Upper lobe of left lung (tissue), 4 donors: Measurements from ENCODE around the gene UST.

ENCODE experiments used
- EP300 ChIP-seq, 4 donors: sonication (generic); formaldehyde crosslinking; IDR thresholded peaks; one replicate each; pipeline ENCODE4 v1.5.1; 2017; ENCODE audit warnings: antibody characterized with exemption in 4 of 4, control low read depth in 2 of 4
- POLR2A ChIP-seq, 4 donors: fragments of 450-650 bp; IDR thresholded peaks; one replicate each; pipeline ENCODE4 v1.5.1; 2016 to 2017; ENCODE audit warnings: antibody characterized with exemption in 4 of 4, mild to moderate bottlenecking in 2 of 4
- POLR2AphosphoS5 ChIP-seq, 2 donors: sonication (generic); formaldehyde crosslinking; IDR thresholded peaks; one replicate each; pipeline ENCODE4 v1.5.1; 2017; ENCODE audit warnings: antibody characterized with exemption in 2 of 2
- TF ChIP-seq, protein P1 (sequence below), 6 experiments: fragments of 450-650 bp in 4 of 6; fragments of 200-600 bp in 2 of 6; sonication (generic) in 2 of 6; IDR thresholded peaks; one replicate each; pipeline ENCODE4 v1.5.1; 2016 to 2019; ENCODE audit warnings: antibody characterized with exemption in 6 of 6

DNA sequence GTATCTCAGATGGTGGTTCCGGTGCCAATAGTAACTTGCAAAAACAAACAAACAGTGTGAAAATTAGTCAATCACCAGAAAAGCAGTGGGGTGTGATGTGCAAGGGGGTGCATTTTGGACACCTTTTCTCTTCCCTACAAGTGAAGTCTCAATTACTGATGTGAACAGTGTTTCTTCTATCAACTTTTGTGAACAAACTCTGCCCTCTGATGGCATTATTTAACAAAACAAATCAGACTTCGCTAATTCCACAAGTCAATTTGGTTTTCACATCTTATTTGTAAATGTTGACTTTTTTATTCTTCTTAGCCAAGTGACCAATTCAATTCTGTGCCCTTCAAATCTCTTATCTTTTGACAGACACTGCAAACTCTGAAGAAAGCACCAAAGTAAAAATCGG is 212.2 kb downstream of the UST start:
- TF ChIP-seq, protein P1, sequence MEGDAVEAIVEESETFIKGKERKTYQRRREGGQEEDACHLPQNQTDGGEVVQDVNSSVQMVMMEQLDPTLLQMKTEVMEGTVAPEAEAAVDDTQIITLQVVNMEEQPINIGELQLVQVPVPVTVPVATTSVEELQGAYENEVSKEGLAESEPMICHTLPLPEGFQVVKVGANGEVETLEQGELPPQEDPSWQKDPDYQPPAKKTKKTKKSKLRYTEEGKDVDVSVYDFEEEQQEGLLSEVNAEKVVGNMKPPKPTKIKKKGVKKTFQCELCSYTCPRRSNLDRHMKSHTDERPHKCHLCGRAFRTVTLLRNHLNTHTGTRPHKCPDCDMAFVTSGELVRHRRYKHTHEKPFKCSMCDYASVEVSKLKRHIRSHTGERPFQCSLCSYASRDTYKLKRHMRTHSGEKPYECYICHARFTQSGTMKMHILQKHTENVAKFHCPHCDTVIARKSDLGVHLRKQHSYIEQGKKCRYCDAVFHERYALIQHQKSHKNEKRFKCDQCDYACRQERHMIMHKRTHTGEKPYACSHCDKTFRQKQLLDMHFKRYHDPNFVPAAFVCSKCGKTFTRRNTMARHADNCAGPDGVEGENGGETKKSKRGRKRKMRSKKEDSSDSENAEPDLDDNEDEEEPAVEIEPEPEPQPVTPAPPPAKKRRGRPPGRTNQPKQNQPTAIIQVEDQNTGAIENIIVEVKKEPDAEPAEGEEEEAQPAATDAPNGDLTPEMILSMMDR (IDR thresholded peaks at IDR 0.05): no peak
- TF ChIP-seq POLR2A (IDR thresholded peaks at IDR 0.05): no peak
- no peak for TF ChIP-seq EP300 (IDR thresholded peaks at IDR 0.05)
- no peak for TF ChIP-seq POLR2AphosphoS5 (IDR thresholded peaks at IDR 0.05)
